OCI-LY1 (cell line): Measurements from ENCODE around the gene CRTAC1.

Source experiments
- H2AFZ ChIP-seq: fragments of 200-600 bp; sonication (generic), shearing (Covaris generic); 2 replicates; pipeline ENCODE4 v1.6.0; 2014; ENCODE audit warnings: antibody characterized with exemption, mild to moderate bottlenecking, low read length
- H3F3A ChIP-seq: fragments of 200-600 bp; sonication (generic), shearing (Covaris generic); 2 replicates; pipeline ENCODE4 v1.6.0; 2014; ENCODE audit warnings: mild to moderate bottlenecking, antibody characterized with exemption, low read length, moderate library complexity; ENCODE audit not compliant: insufficient read depth
- H3K27ac ChIP-seq: fragments of 200-600 bp; sonication (generic); 2 replicates; pipeline ENCODE4 v1.5.1; 2014; ENCODE audit warnings: low read length, mixed run types, mild to moderate bottlenecking, low read depth; ENCODE audit not compliant: poor library complexity, severe bottlenecking
- H3K27me3 ChIP-seq: fragments of 200-600 bp; sonication (generic); 2 replicates; pipeline ENCODE4 v1.6.0; 2014; ENCODE audit warnings: antibody characterized with exemption, mild to moderate bottlenecking, low read length, moderate library complexity; ENCODE audit not compliant: insufficient read depth
- H3K36me3 ChIP-seq: fragments of 200-600 bp; sonication (generic); 2 replicates; pipeline ENCODE4 v1.6.1; 2014; ENCODE audit warnings: mild to moderate bottlenecking, antibody characterized with exemption, low read length, moderate library complexity, mixed read lengths; ENCODE audit not compliant: insufficient read depth
- H3K4me1 ChIP-seq: fragments of 200-600 bp; sonication (generic); 2 replicates; pipeline ENCODE4 v1.5.1; 2014; ENCODE audit warnings: mild to moderate bottlenecking, low read length, moderate library complexity; ENCODE audit not compliant: insufficient read depth, severe bottlenecking
- H3K4me2 ChIP-seq: fragments of 200-600 bp; sonication (generic), shearing (Covaris generic); 2 replicates; pipeline ENCODE4 v1.6.1; 2014; ENCODE audit warnings: low read length
- H3K4me3 ChIP-seq: fragments of 200-600 bp; sonication (generic); 2 replicates; pipeline ENCODE4 v1.5.1; 2014; ENCODE audit warnings: low read length, low read depth, mild to moderate bottlenecking, mixed read lengths; ENCODE audit not compliant: poor library complexity, severe bottlenecking
- H3K79me2 ChIP-seq: fragments of 200-600 bp; shearing (Covaris generic); 2 replicates; pipeline ENCODE4 v1.6.1; 2016; ENCODE audit warnings: mixed run types, low read length, mixed read lengths; ENCODE audit not compliant: insufficient read depth
- H3K9ac ChIP-seq: fragments of 200-600 bp; sonication (generic), shearing (Covaris generic); 2 replicates; pipeline ENCODE4 v1.6.1; 2014; ENCODE audit warnings: mild to moderate bottlenecking, low read length, mixed read lengths
- H3K9me2 ChIP-seq: fragments of 200-600 bp; sonication (generic), shearing (Covaris generic); 2 replicates; pipeline ENCODE4 v1.6.1; 2014; ENCODE audit warnings: low read depth, mild to moderate bottlenecking, low read length, mixed read lengths
- H3K9me3 ChIP-seq: fragments of 200-600 bp; shearing (Covaris generic); 2 replicates; pipeline ENCODE4 v1.6.1; 2014; ENCODE audit warnings: low read length, mixed read lengths
- H4K20me1 ChIP-seq: fragments of 200-600 bp; sonication (generic), shearing (Covaris generic); 2 replicates; pipeline ENCODE4 v1.6.0; 2016; ENCODE audit warnings: mild to moderate bottlenecking, low read length; ENCODE audit not compliant: insufficient read depth
- EZH2 ChIP-seq: fragments of 200-600 bp; sonication (generic), shearing (Covaris generic); IDR thresholded peaks from 2 replicates; pipeline ENCODE4 v1.8.0; 2017; ENCODE audit warnings: borderline replicate concordance, mixed run types, mild to moderate bottlenecking, antibody characterized with exemption, low read length, moderate library complexity, mixed read lengths
- TF ChIP-seq, protein P1 (sequence below): fragments of 200-600 bp; sonication (generic), shearing (Covaris generic); IDR thresholded peaks from 2 replicates; pipeline ENCODE4 v1.5.1; 2017; ENCODE audit warnings: mild to moderate bottlenecking, antibody characterized with exemption, low read length, moderate library complexity, mixed read lengths

CRTAC1 gene

DNA sequence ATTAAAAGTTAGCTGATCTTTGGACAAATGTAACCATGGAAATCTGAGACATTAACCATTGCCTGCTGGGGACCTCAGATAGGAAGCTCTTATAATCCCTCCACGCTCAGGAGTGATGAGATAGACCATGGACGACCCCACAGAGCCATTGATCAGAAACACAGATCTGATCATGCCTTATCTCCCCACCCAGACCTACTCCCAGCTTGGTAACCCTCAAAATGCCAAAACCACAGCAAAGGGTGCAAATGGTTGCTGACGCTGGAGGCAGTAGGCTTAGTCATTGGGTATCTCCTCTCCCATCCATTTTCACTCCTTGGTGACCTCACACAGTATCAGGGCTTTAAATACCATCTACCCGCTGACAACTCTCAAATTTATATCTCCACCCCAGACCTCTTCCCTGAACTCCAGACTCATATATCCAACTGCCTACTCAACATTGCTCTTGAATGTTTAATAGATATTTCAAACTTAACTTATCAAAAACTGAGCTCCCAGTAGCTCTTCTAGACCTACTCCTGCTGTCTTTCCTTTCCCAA lies 60.8 kb downstream of the CRTAC1 start:
- TF ChIP-seq EZH2: no peak
- TF ChIP-seq, protein P1, sequence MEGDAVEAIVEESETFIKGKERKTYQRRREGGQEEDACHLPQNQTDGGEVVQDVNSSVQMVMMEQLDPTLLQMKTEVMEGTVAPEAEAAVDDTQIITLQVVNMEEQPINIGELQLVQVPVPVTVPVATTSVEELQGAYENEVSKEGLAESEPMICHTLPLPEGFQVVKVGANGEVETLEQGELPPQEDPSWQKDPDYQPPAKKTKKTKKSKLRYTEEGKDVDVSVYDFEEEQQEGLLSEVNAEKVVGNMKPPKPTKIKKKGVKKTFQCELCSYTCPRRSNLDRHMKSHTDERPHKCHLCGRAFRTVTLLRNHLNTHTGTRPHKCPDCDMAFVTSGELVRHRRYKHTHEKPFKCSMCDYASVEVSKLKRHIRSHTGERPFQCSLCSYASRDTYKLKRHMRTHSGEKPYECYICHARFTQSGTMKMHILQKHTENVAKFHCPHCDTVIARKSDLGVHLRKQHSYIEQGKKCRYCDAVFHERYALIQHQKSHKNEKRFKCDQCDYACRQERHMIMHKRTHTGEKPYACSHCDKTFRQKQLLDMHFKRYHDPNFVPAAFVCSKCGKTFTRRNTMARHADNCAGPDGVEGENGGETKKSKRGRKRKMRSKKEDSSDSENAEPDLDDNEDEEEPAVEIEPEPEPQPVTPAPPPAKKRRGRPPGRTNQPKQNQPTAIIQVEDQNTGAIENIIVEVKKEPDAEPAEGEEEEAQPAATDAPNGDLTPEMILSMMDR: no peak
- Histone ChIP-seq H3K9me3 (no peaks in the 10 kb centered on the region), H3K79me2 (no peaks in the 10 kb centered on the region), H3K9me2 (no peaks in the 10 kb centered on the region), H3K4me2 (no peak overlapping the region), H3K36me3 (no peaks in the 10 kb centered on the region), H3K27me3 (no peaks in the 10 kb centered on the region), H3K4me3 (no peak overlapping the region), H3K27ac (no peak overlapping the region), H3K9ac (no peak overlapping the region), H2AFZ (no peak overlapping the region), H4K20me1 (no peaks in the 10 kb centered on the region), H3K4me1 (no peaks in the 10 kb centered on the region), H3F3A (no peaks in the 10 kb centered on the region)

DNA sequence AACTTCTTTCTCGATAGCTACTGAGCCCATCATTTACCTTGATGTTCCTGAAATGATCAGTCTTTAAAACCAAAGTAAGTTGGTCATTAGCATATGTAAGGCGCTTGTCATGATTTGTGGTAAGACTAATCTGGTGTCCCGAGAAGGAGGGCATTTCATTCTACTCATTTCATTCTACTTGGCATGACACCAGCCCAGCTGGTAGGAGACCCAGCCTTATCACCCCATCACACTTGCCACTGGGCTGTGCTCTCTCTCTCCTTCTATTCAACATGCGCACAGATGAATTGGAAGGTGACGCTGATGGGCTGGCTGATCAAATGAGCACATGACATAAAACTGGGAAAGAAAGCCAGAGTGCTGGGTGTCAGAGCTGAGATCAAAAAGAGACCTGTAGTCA lies 65.7 kb downstream of the CRTAC1 start:
- Histone ChIP-seq H3F3A (no peaks in the 10 kb centered on the region), H2AFZ (no peak overlapping the region), H3K4me2 (no peak overlapping the region), H3K9ac (no peak overlapping the region), H3K79me2 (no peaks in the 10 kb centered on the region), H3K4me1 (no peaks in the 10 kb centered on the region), H3K9me3 (no peaks in the 10 kb centered on the region), H3K36me3 (no peaks in the 10 kb centered on the region), H3K27me3 (no peaks in the 10 kb centered on the region), H3K4me3 (no peak overlapping the region), H3K27ac (no peak overlapping the region), H4K20me1 (no peaks in the 10 kb centered on the region), H3K9me2 (no peaks in the 10 kb centered on the region)
- TF ChIP-seq, protein P1: no peak
- TF ChIP-seq EZH2: no peak

DNA sequence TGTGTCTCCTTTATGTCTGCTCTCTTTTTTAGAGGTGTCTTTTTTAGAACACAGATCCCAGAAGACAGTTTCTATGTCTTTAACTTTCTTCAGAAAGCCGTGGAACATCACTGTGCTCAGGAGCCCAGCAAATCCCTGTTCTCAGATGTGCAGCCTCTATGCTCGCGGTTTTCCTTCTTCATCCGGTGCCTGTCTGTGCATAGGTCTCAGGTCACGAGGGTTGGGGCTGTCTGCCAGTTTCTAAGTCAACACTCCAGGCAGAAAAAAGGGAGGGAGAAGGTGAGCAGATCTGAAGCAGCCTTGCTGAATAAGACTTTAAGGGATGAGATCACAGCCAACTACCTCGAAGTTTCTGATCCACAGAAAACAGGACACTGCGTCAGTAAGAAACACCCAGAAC lies 68.5 kb downstream of the CRTAC1 start:
- Histone ChIP-seq H3K9me2 (no peaks in the 10 kb centered on the region), H3K36me3 (no peaks in the 10 kb centered on the region), H3K27ac (no peak overlapping the region), H3K79me2 (no peaks in the 10 kb centered on the region), H3K9ac (no peak overlapping the region), H3K9me3 (no peaks in the 10 kb centered on the region), H2AFZ (no peak overlapping the region), H4K20me1 (no peaks in the 10 kb centered on the region), H3F3A (no peaks in the 10 kb centered on the region), H3K4me3 (no peak overlapping the region), H3K4me2 (no peak overlapping the region), H3K4me1 (no peaks in the 10 kb centered on the region), H3K27me3 (no peaks in the 10 kb centered on the region)
- no peak for TF ChIP-seq EZH2
- TF ChIP-seq, protein P1: no peak
